Stimulated activated CD4-positive, alpha-beta T cell treated with anti-CD3 and anti-CD28 coated beads, Interleukin-4, amount 100 ng/mL, for 4 hours (primary cell): ENCODE results near the gene PUSL1.

Experiments used
- DNase-seq, 2 experiments: peaks; one replicate each; pipeline ENCODE4 v3.0.0-alpha.2; 2020

PUSL1 gene

GRCh38 chr1:1325288-1326074 lies 17.1 kb downstream of the PUSL1 start:
- no peak for DNase-seq

- no peak for DNase-seq
Observed at GRCh38 chr1:1326075-1326605, 17.7 kb downstream of the PUSL1 start.

GRCh38 chr1:1327291-1327690 lies 18.9 kb downstream of the PUSL1 start:
- no peak for DNase-seq

GRCh38 chr1:1328254-1328653 lies 19.9 kb downstream of the PUSL1 start:
- DNase-seq = no peak

GRCh38 chr1:1329304-1330210 lies 21.2 kb downstream of the PUSL1 start:
- no peak for DNase-seq

GRCh38 chr1:1330366-1331067 lies 22.1 kb downstream of the PUSL1 start:
- DNase-seq = no peak

- DNase-seq = no peak
Observed at GRCh38 chr1:1331068-1331965, 22.9 kb downstream of the PUSL1 start, which contains the start of gene TAS1R3. TAS1R3 (plus strand) TSS chr1:1331280; CDS start chr1:1331346, 66 bp downstream.

- DNase-seq = no peak
Observed at GRCh38 chr1:1332031-1332755, 23.8 kb downstream of the PUSL1 start.

GRCh38 chr1:1332774-1333480 lies 24.5 kb downstream of the PUSL1 start:
- DNase-seq = no peak

- no peak for DNase-seq
Observed at GRCh38 chr1:1333551-1334241, 25.3 kb downstream of the PUSL1 start.

- no peak for DNase-seq
Observed at GRCh38 chr1:1334835-1335234, 26.4 kb downstream of the PUSL1 start.

- DNase-seq = no peak
Observed at GRCh38 chr1:1335283-1335682, 26.9 kb downstream of the PUSL1 start.

GRCh38 chr1:1335792-1336248 lies 27.4 kb downstream of the PUSL1 start:
- no peak for DNase-seq

GRCh38 chr1:1336446-1336845 lies 28.0 kb downstream of the PUSL1 start:
- DNase-seq = no peak

GRCh38 chr1:1336931-1337792 lies 28.8 kb downstream of the PUSL1 start:
- no peak for DNase-seq

- DNase-seq = peak in 1 of 2 experiments; percentile 39
Observed at GRCh38 chr1:1337793-1338147, 29.4 kb downstream of the PUSL1 start.

GRCh38 chr1:1338278-1338677 lies 29.9 kb downstream of the PUSL1 start:
- DNase-seq = no peak

GRCh38 chr1:1340185-1340584 lies 31.8 kb downstream of the PUSL1 start:
- no peak for DNase-seq
